ENCODE measurements around the gene TTN.

DNA sequence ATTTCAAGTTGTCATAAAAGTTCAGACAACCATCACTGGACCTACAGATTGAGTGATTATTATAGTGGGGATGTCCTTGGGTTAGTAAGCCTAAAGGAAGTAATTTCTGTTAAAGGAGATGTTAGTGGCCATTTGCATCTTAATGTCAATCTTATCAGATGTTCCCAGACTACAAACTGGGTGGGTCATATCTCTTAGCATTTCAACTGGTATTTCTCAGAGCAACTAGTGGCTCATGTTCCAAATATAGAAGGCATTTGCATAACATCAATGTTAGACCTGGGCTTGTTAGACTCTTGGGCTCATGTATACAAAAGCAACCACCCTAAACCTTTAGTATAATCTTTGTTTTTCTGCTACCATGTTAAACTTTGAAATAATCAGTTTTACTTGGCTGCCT lies 309.1 kb downstream of the TTN start:
- TF ChIP-seq, protein P1, sequence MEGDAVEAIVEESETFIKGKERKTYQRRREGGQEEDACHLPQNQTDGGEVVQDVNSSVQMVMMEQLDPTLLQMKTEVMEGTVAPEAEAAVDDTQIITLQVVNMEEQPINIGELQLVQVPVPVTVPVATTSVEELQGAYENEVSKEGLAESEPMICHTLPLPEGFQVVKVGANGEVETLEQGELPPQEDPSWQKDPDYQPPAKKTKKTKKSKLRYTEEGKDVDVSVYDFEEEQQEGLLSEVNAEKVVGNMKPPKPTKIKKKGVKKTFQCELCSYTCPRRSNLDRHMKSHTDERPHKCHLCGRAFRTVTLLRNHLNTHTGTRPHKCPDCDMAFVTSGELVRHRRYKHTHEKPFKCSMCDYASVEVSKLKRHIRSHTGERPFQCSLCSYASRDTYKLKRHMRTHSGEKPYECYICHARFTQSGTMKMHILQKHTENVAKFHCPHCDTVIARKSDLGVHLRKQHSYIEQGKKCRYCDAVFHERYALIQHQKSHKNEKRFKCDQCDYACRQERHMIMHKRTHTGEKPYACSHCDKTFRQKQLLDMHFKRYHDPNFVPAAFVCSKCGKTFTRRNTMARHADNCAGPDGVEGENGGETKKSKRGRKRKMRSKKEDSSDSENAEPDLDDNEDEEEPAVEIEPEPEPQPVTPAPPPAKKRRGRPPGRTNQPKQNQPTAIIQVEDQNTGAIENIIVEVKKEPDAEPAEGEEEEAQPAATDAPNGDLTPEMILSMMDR (conservative IDR thresholded peaks at IDR 0.05 in 1 of 2, IDR thresholded peaks at IDR 0.05 in 1 of 2; ENCODE audit: extremely low read depth in 1 of 2, insufficient read depth in 1 of 2, low read depth in 1 of 2, low read length in 2 of 2) = no peak
- TF ChIP-seq EZH2 (IDR thresholded peaks at IDR 0.05; ENCODE audit: borderline replicate concordance, low read length) = no peak
